ENCODE measurements around the gene MRPL17.
"Not testable (repeated sequence)": the region's sequence is repeated elsewhere in the genome, so short reads cannot be mapped to it uniquely, and the experiment has no call there.

The MRPL17 gene

GRCh38 chr11:6703247-6704063 is 20.3 kb upstream of the MRPL17 start:
- H3K27me3 ChIP-seq (ENCODE audit: control insufficient read depth in 1 of 2, insufficient read depth in 2 of 2, low read length in 2 of 2) = no peaks in the 10 kb centered on the region

GRCh38 chr11:6701955-6702354 is 18.8 kb upstream of the MRPL17 start:
- H3K9ac ChIP-seq (ENCODE audit: low read length in 2 of 2); H3K4me3 ChIP-seq (ENCODE audit: low read length in 2 of 2); H3K27ac ChIP-seq (ENCODE audit: low read length); H3K9me3 ChIP-seq (ENCODE audit: control insufficient read depth in 2 of 2, low read length in 2 of 2); H3K4me1 ChIP-seq (ENCODE audit: control insufficient read depth, insufficient read depth, low read length); H3K27me3 ChIP-seq (ENCODE audit: control insufficient read depth in 1 of 2, insufficient read depth in 2 of 2, low read length in 2 of 2); H3K36me3 ChIP-seq (ENCODE audit: control insufficient read depth in 2 of 2, insufficient read depth in 2 of 2, low read length in 2 of 2): not testable (repeated sequence)

More at GRCh38 chr11:6703247-6704063, 20.3 kb upstream of the MRPL17 start:
- no peak overlapping the region for H3K9ac ChIP-seq (ENCODE audit: low read length in 2 of 2)
- H3K4me1 ChIP-seq (ENCODE audit: control insufficient read depth, insufficient read depth, low read length) = no peaks in the 10 kb centered on the region
- no peaks in the 10 kb centered on the region for H3K9me3 ChIP-seq (ENCODE audit: control insufficient read depth in 2 of 2, low read length in 2 of 2)
- H3K27ac ChIP-seq (ENCODE audit: low read length) = no peak overlapping the region
- no peaks in the 10 kb centered on the region for H3K36me3 ChIP-seq (ENCODE audit: control insufficient read depth in 2 of 2, insufficient read depth in 2 of 2, low read length in 2 of 2)
- H3K4me3 ChIP-seq (ENCODE audit: low read length in 2 of 2) = no peak overlapping the region

GRCh38 chr11:6695377-6695776 is 12.2 kb upstream of the MRPL17 start:
- H3K27ac ChIP-seq (ENCODE audit: low read length) = peak overlapping the region; percentile 4
- H3K9me3 ChIP-seq (ENCODE audit: control insufficient read depth in 2 of 2, low read length in 2 of 2) = no peaks in the 10 kb centered on the region
- no peak overlapping the region for H3K4me3 ChIP-seq (ENCODE audit: low read length in 2 of 2)
- H3K4me1 ChIP-seq (ENCODE audit: control insufficient read depth, insufficient read depth, low read length) = peaks cover 4% of the 10 kb centered on the region
- no peaks in the 10 kb centered on the region for H3K27me3 ChIP-seq (ENCODE audit: control insufficient read depth in 1 of 2, insufficient read depth in 2 of 2, low read length in 2 of 2)
- H3K36me3 ChIP-seq (ENCODE audit: control insufficient read depth in 2 of 2, insufficient read depth in 2 of 2, low read length in 2 of 2) = no peaks in the 10 kb centered on the region
- H3K9ac ChIP-seq (ENCODE audit: low read length in 2 of 2) = no peak overlapping the region

- Histone ChIP-seq H3K4me3 (ENCODE audit: low read length in 2 of 2) (no peak overlapping the region), H3K27ac (ENCODE audit: low read length) (no peak overlapping the region), H3K9ac (ENCODE audit: low read length in 2 of 2) (no peak overlapping the region), H3K9me3 (ENCODE audit: control insufficient read depth in 2 of 2, low read length in 2 of 2) (no peaks in the 10 kb centered on the region), H3K36me3 (ENCODE audit: control insufficient read depth in 2 of 2, insufficient read depth in 2 of 2, low read length in 2 of 2) (no peaks in the 10 kb centered on the region), H3K4me1 (ENCODE audit: control insufficient read depth, insufficient read depth, low read length) (peaks cover 4% of the 10 kb centered on the region), H3K27me3 (ENCODE audit: control insufficient read depth in 1 of 2, insufficient read depth in 2 of 2, low read length in 2 of 2) (no peaks in the 10 kb centered on the region)
Measured at GRCh38 chr11:6694229-6694535, 11.0 kb upstream of the MRPL17 start.

GRCh38 chr11:6693342-6694228 is 10.4 kb upstream of the MRPL17 start:
- Histone ChIP-seq H3K27me3 (ENCODE audit: control insufficient read depth in 1 of 2, insufficient read depth in 2 of 2, low read length in 2 of 2) (no peaks in the 10 kb centered on the region), H3K27ac (ENCODE audit: low read length) (no peak overlapping the region), H3K4me3 (ENCODE audit: low read length in 2 of 2) (no peak overlapping the region)

GRCh38 chr11:6692128-6692527 is 9.0 kb upstream of the MRPL17 start:
- no peaks in the 10 kb centered on the region for H3K36me3 ChIP-seq (ENCODE audit: control insufficient read depth in 2 of 2, insufficient read depth in 2 of 2, low read length in 2 of 2)
- H3K9me3 ChIP-seq (ENCODE audit: control insufficient read depth in 2 of 2, low read length in 2 of 2) = no peaks in the 10 kb centered on the region
- H3K4me1 ChIP-seq (ENCODE audit: control insufficient read depth, insufficient read depth, low read length) = peaks cover 4% of the 10 kb centered on the region
- no peak overlapping the region for H3K9ac ChIP-seq (ENCODE audit: low read length in 2 of 2)
- H3K4me3 ChIP-seq (ENCODE audit: low read length in 2 of 2) = no peak overlapping the region
- no peak overlapping the region for H3K27ac ChIP-seq (ENCODE audit: low read length)
- no peaks in the 10 kb centered on the region for H3K27me3 ChIP-seq (ENCODE audit: control insufficient read depth in 1 of 2, insufficient read depth in 2 of 2, low read length in 2 of 2)

More at GRCh38 chr11:6693342-6694228, 10.4 kb upstream of the MRPL17 start:
- H3K9ac ChIP-seq (ENCODE audit: low read length in 2 of 2) = no peak overlapping the region
- peaks cover 4% of the 10 kb centered on the region for H3K4me1 ChIP-seq (ENCODE audit: control insufficient read depth, insufficient read depth, low read length)
- no peaks in the 10 kb centered on the region for H3K36me3 ChIP-seq (ENCODE audit: control insufficient read depth in 2 of 2, insufficient read depth in 2 of 2, low read length in 2 of 2)
- H3K9me3 ChIP-seq (ENCODE audit: control insufficient read depth in 2 of 2, low read length in 2 of 2) = no peaks in the 10 kb centered on the region

- not testable (repeated sequence) for H3K9ac ChIP-seq (ENCODE audit: low read length in 2 of 2); H3K27me3 ChIP-seq (ENCODE audit: control insufficient read depth in 1 of 2, insufficient read depth in 2 of 2, low read length in 2 of 2); H3K36me3 ChIP-seq (ENCODE audit: control insufficient read depth in 2 of 2, insufficient read depth in 2 of 2, low read length in 2 of 2); H3K4me1 ChIP-seq (ENCODE audit: control insufficient read depth, insufficient read depth, low read length); H3K27ac ChIP-seq (ENCODE audit: low read length); H3K9me3 ChIP-seq (ENCODE audit: control insufficient read depth in 2 of 2, low read length in 2 of 2); H3K4me3 ChIP-seq (ENCODE audit: low read length in 2 of 2)
Measured at GRCh38 chr11:6690431-6691132, 7.4 kb upstream of the MRPL17 start.

- no peaks in the 10 kb centered on the region for H3K9me3 ChIP-seq (ENCODE audit: control insufficient read depth in 2 of 2, low read length in 2 of 2)
Measured at GRCh38 chr11:6687876-6688275, 4.7 kb upstream of the MRPL17 start.

GRCh38 chr11:6686006-6686405 is 2.9 kb upstream of the MRPL17 start:
- Histone ChIP-seq H3K4me3 (ENCODE audit: low read length in 2 of 2) (no peak overlapping the region), H3K9ac (ENCODE audit: low read length in 2 of 2) (no peak overlapping the region), H3K36me3 (ENCODE audit: control insufficient read depth in 2 of 2, insufficient read depth in 2 of 2, low read length in 2 of 2) (peaks cover 6 to 7% of the 10 kb centered on the region in 2 donors), H3K9me3 (ENCODE audit: control insufficient read depth in 2 of 2, low read length in 2 of 2) (no peaks in the 10 kb centered on the region), H3K4me1 (ENCODE audit: control insufficient read depth, insufficient read depth, low read length) (peaks cover 10% of the 10 kb centered on the region), H3K27ac (ENCODE audit: low read length) (no peak overlapping the region), H3K27me3 (ENCODE audit: control insufficient read depth in 1 of 2, insufficient read depth in 2 of 2, low read length in 2 of 2) (no peaks in the 10 kb centered on the region)

More at GRCh38 chr11:6687876-6688275, 4.7 kb upstream of the MRPL17 start:
- H3K36me3 ChIP-seq (ENCODE audit: control insufficient read depth in 2 of 2, insufficient read depth in 2 of 2, low read length in 2 of 2) = no peaks in the 10 kb centered on the region
- H3K27me3 ChIP-seq (ENCODE audit: control insufficient read depth in 1 of 2, insufficient read depth in 2 of 2, low read length in 2 of 2) = no peaks in the 10 kb centered on the region
- H3K4me3 ChIP-seq (ENCODE audit: low read length in 2 of 2) = no peak overlapping the region
- H3K9ac ChIP-seq (ENCODE audit: low read length in 2 of 2) = no peak overlapping the region
- H3K27ac ChIP-seq (ENCODE audit: low read length) = no peak overlapping the region
- no peaks in the 10 kb centered on the region for H3K4me1 ChIP-seq (ENCODE audit: control insufficient read depth, insufficient read depth, low read length)

- not testable (repeated sequence) for H3K27me3 ChIP-seq (ENCODE audit: control insufficient read depth in 1 of 2, insufficient read depth in 2 of 2, low read length in 2 of 2); H3K9me3 ChIP-seq (ENCODE audit: control insufficient read depth in 2 of 2, low read length in 2 of 2); H3K27ac ChIP-seq (ENCODE audit: low read length)
- peak overlapping the region in 1 of 2 donors; percentile 85 for H3K9ac ChIP-seq (ENCODE audit: low read length in 2 of 2)
- H3K36me3 ChIP-seq (ENCODE audit: control insufficient read depth in 2 of 2, insufficient read depth in 2 of 2, low read length in 2 of 2) = peaks cover 10 to 12% of the 10 kb centered on the region in 2 donors
- peaks cover 10% of the 10 kb centered on the region for H3K4me1 ChIP-seq (ENCODE audit: control insufficient read depth, insufficient read depth, low read length)
- peak overlapping the region in 1 of 2 donors; percentile 53 for H3K4me3 ChIP-seq (ENCODE audit: low read length in 2 of 2)
Measured at GRCh38 chr11:6684068-6684467, 928 bp upstream of the MRPL17 start.
